Astrocyte (in vitro differentiated cells and primary cell): ENCODE results near the gene GCK. TPM values are rescaled to one million over a fixed set of nuclear protein-coding genes. Genes with fewer than 3 reads are reported as not detected.

ENCODE experiments used
- DNase-seq: peaks from one replicate; pipeline ENCODE4 v3.0.0-alpha.2; 2010; ENCODE audit warnings: low read depth
- FAIRE-seq: peaks from 2 replicates; lab custom pipeline; 2011; peaks lifted over from hg19 to GRCh38; lab: Jason Lieb, UNC
- H2AFZ ChIP-seq: 2 replicates; pipeline ENCODE4 v1.6.0; 2012; ENCODE audit warnings: low read depth, low read length, inconsistent platforms
- H3K27ac ChIP-seq: 2 replicates; pipeline ENCODE4 v1.5.1; 2011; ENCODE audit warnings: low read depth, low read length, inconsistent platforms
- H3K27me3 ChIP-seq: 2 replicates; pipeline ENCODE4 v1.6.0; 2011; ENCODE audit warnings: low read length, inconsistent platforms; ENCODE audit not compliant: insufficient read depth
- H3K36me3 ChIP-seq: 2 replicates; pipeline ENCODE4 v1.5.1; 2011; ENCODE audit warnings: low read length, inconsistent platforms; ENCODE audit not compliant: insufficient read depth
- H3K4me1 ChIP-seq: 2 replicates; pipeline ENCODE4 v1.5.1; 2011; ENCODE audit warnings: low read length, inconsistent platforms; ENCODE audit not compliant: insufficient read depth
- H3K4me2 ChIP-seq: 2 replicates; pipeline ENCODE4 v1.6.0; 2012; ENCODE audit warnings: low read length, inconsistent platforms
- H3K4me3 ChIP-seq: 2 replicates; pipeline ENCODE4 v1.5.1; 2011; ENCODE audit warnings: low read depth, mild to moderate bottlenecking, low read length, inconsistent platforms; ENCODE audit not compliant: insufficient read depth
- H3K79me2 ChIP-seq: 2 replicates; pipeline ENCODE4 v1.6.0; 2012; ENCODE audit warnings: mild to moderate bottlenecking, low read length, inconsistent platforms; ENCODE audit not compliant: insufficient read depth
- H3K9ac ChIP-seq: 2 replicates; pipeline ENCODE4 v1.6.0; 2012; ENCODE audit warnings: mild to moderate bottlenecking, low read length, inconsistent platforms
- H3K9me3 ChIP-seq: 2 replicates; pipeline ENCODE4 v1.5.1; 2012; ENCODE audit warnings: low read depth, mild to moderate bottlenecking, low read length, inconsistent platforms; ENCODE audit not compliant: insufficient read depth
- H4K20me1 ChIP-seq: 2 replicates; pipeline ENCODE4 v1.6.0; 2012; ENCODE audit warnings: low read length, inconsistent platforms; ENCODE audit not compliant: insufficient read depth
- H3K27ac Mint-ChIP-seq: one replicate; pipeline ENCODE4 v1.8.0; 2021; ENCODE audit warnings: mild to moderate bottlenecking, mixed read lengths; ENCODE audit not compliant: unreplicated experiment
- H3K27me3 Mint-ChIP-seq: one replicate; pipeline ENCODE4 v1.8.0; 2021; ENCODE audit warnings: low read depth, mixed read lengths; ENCODE audit not compliant: unreplicated experiment
- H3K36me3 Mint-ChIP-seq: one replicate; pipeline ENCODE4 v1.8.0; 2021; ENCODE audit warnings: low read depth, mixed read lengths; ENCODE audit not compliant: unreplicated experiment
- H3K4me1 Mint-ChIP-seq: one replicate; pipeline ENCODE4 v1.8.0; 2021; ENCODE audit warnings: low read depth, mixed read lengths; ENCODE audit not compliant: unreplicated experiment
- H3K4me3 Mint-ChIP-seq: one replicate; pipeline ENCODE4 v1.8.0; 2021; ENCODE audit warnings: mild to moderate bottlenecking, moderate library complexity, mixed read lengths; ENCODE audit not compliant: unreplicated experiment
- H3K9me3 Mint-ChIP-seq: one replicate; pipeline ENCODE4 v1.8.0; 2021; ENCODE audit warnings: mild to moderate bottlenecking, mixed read lengths; ENCODE audit not compliant: unreplicated experiment
- EZH2 ChIP-seq: IDR thresholded peaks from 2 replicates; pipeline ENCODE4 v1.6.1; 2012; ENCODE audit warnings: mild to moderate bottlenecking, low read length, inconsistent platforms; ENCODE audit not compliant: insufficient read depth
- total RNA-seq: library from RNA; stranded (reverse); gene quantifications from 2 replicates; pipeline ENCODE4 v1.2.1, GENCODE V29; 2021
- TF ChIP-seq, protein P1 (sequence below): IDR thresholded peaks from 2 replicates; pipeline ENCODE4 v1.5.1; 2011; ENCODE audit warnings: low read depth, mild to moderate bottlenecking, inconsistent platforms, low read length, moderate library complexity; ENCODE audit not compliant: insufficient read depth

Gene GCK
- total RNA-seq, 1 donor from 2014 or later: not detected

DNA sequence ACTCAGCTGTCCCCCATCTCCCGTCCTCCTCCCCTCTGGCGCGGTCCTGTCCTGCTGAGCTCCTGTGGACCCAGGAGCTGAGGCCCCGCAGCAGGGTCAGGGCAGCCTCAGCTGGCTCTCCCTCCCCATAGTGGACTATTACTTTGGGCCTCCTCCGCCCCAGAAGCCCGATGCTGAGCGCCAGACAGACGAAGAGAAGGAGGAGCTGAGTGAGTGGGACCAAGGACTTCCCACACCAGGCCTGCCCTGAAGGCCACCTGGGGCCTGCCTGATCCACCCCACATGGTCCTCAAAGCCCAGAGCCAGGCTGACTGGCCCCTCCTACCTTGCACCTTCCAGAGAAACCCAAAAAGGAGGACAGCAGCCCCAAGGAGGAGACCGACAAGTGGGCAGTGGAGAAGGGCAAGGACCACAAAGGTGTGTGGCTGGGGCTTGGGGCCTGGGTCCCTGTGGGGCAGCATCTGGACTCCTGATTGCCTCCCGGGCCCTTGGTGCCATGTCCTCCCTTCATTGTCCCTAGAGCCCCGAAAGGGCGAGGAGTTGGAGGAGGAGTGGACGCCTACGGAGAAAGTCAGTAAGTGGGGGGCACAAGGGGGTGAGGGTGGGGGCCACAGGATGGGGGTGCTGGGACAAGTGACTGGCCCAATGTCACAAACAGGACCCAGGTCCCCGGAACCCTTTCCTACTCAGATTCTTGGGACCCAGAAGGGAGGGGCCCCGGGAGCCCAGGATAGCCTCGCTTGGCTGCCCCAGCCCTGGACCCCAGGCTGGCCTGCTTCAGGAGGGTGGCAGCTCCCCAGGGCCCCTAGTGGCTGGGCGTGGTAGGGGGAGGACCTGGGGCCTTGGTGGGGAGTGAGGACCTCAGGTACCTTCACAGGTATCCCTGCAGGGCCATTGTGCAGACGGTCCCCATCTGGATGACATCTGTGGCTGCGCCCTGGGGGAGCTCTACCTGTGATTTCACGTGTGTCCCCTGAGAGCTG lies 80.2 kb downstream of the GCK start:
- Mint-ChIP-seq H3K4me1 (peaks cover 11% of the 10 kb centered on the region), H3K36me3 (peaks cover 17% of the 10 kb centered on the region), H3K27ac (no peak overlapping the region), H3K27me3 (no peaks in the 10 kb centered on the region), H3K4me3 (no peak overlapping the region), H3K9me3 (no peaks in the 10 kb centered on the region)
- no peak overlapping the region for H3K4me2 ChIP-seq
- FAIRE-seq: no peak
- peaks cover 3% of the 10 kb centered on the region for H3K36me3 ChIP-seq
- DNase-seq: no peak
- H3K27ac ChIP-seq: no peak overlapping the region
- peaks cover 12% of the 10 kb centered on the region for H3K4me1 ChIP-seq
- H3K27me3 ChIP-seq: no peaks in the 10 kb centered on the region
- H3K4me3 ChIP-seq: no peak overlapping the region
- peaks cover 55% of the 10 kb centered on the region for H4K20me1 ChIP-seq
- H3K9ac ChIP-seq: no peak overlapping the region
- TF ChIP-seq, protein P1, sequence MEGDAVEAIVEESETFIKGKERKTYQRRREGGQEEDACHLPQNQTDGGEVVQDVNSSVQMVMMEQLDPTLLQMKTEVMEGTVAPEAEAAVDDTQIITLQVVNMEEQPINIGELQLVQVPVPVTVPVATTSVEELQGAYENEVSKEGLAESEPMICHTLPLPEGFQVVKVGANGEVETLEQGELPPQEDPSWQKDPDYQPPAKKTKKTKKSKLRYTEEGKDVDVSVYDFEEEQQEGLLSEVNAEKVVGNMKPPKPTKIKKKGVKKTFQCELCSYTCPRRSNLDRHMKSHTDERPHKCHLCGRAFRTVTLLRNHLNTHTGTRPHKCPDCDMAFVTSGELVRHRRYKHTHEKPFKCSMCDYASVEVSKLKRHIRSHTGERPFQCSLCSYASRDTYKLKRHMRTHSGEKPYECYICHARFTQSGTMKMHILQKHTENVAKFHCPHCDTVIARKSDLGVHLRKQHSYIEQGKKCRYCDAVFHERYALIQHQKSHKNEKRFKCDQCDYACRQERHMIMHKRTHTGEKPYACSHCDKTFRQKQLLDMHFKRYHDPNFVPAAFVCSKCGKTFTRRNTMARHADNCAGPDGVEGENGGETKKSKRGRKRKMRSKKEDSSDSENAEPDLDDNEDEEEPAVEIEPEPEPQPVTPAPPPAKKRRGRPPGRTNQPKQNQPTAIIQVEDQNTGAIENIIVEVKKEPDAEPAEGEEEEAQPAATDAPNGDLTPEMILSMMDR: no peak
- TF ChIP-seq EZH2: no peak
- H3K9me3 ChIP-seq: no peaks in the 10 kb centered on the region
- H2AFZ ChIP-seq: no peak overlapping the region
- peaks cover 15% of the 10 kb centered on the region for H3K79me2 ChIP-seq

DNA sequence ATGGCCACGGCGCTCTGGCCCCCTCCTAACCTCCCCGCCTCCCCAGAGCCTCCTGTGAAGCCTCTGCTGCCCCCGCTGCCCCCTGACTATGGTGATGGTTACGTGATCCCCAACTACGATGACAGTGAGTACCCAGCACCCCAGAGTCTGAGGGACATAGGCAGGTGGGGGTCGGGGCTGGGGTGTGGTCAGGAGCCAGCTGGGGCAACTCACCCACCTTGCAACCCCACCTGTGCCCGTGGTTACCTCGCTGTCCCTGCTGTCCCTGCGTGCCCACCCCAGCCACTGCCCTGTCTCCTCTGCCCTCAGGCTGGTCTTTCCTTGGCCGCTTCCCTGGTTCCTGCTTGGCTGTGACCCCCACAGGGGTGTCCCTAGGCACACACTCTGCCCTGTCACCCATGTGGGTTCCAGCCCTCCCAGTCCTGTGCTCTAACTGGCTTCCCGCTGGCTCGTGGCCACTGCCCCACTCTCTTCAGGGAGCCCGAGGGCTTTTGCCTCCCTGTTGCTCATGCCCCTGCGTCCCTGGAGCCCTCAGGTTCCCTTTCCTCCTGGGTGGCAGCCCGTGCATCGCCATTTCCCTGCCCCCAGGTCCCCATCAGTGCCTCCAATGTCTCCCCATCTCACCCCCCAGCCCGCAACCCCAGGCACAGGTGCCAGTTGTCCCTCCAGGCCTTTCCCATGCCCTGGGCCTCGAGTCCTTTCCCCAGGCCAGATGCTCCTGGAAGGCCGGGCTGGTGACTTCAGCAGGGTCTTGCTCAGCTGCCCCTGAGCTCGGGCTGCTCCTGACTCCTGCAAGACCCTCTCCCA lies 81.1 kb downstream of the GCK start:
- Histone ChIP-seq H3K4me1 (peaks cover 12% of the 10 kb centered on the region), H3K27ac (no peak overlapping the region), H4K20me1 (peaks cover 49% of the 10 kb centered on the region), H3K36me3 (no peaks in the 10 kb centered on the region), H2AFZ (no peak overlapping the region), H3K9ac (no peak overlapping the region), H3K4me3 (no peak overlapping the region), H3K4me2 (no peak overlapping the region), H3K27me3 (no peaks in the 10 kb centered on the region), H3K79me2 (peaks cover 15% of the 10 kb centered on the region), H3K9me3 (no peaks in the 10 kb centered on the region)
- no peak overlapping the region for H3K4me3 Mint-ChIP-seq
- peaks cover 12% of the 10 kb centered on the region for H3K4me1 Mint-ChIP-seq
- no peaks in the 10 kb centered on the region for H3K9me3 Mint-ChIP-seq
- TF ChIP-seq, protein P1: no peak
- TF ChIP-seq EZH2: no peak
- H3K27ac Mint-ChIP-seq: no peak overlapping the region
- DNase-seq (no peak), FAIRE-seq (no peak)
- H3K27me3 Mint-ChIP-seq: no peaks in the 10 kb centered on the region
- H3K36me3 Mint-ChIP-seq: peaks cover 16% of the 10 kb centered on the region
